Upper lobe of left lung (tissue), 4 donors: ENCODE data around the gene GOSR2.

Experiments used
- EP300 ChIP-seq, 4 donors: sonication (generic); formaldehyde crosslinking; IDR thresholded peaks; one replicate each; pipeline ENCODE4 v1.5.1; 2017; ENCODE audit warnings: antibody characterized with exemption in 4 of 4, control low read depth in 2 of 4
- POLR2A ChIP-seq, 4 donors: fragments of 450-650 bp; IDR thresholded peaks; one replicate each; pipeline ENCODE4 v1.5.1; 2016 to 2017; ENCODE audit warnings: antibody characterized with exemption in 4 of 4, mild to moderate bottlenecking in 2 of 4
- POLR2AphosphoS5 ChIP-seq, 2 donors: sonication (generic); formaldehyde crosslinking; IDR thresholded peaks; one replicate each; pipeline ENCODE4 v1.5.1; 2017; ENCODE audit warnings: antibody characterized with exemption in 2 of 2
- TF ChIP-seq, protein P1 (sequence below), 6 experiments: fragments of 450-650 bp in 4 of 6; fragments of 200-600 bp in 2 of 6; sonication (generic) in 2 of 6; IDR thresholded peaks; one replicate each; pipeline ENCODE4 v1.5.1; 2016 to 2019; ENCODE audit warnings: antibody characterized with exemption in 6 of 6

GRCh38 chr17:46888727-46889126 lies 34.2 kb upstream of the GOSR2 start:
- TF ChIP-seq, protein P1, sequence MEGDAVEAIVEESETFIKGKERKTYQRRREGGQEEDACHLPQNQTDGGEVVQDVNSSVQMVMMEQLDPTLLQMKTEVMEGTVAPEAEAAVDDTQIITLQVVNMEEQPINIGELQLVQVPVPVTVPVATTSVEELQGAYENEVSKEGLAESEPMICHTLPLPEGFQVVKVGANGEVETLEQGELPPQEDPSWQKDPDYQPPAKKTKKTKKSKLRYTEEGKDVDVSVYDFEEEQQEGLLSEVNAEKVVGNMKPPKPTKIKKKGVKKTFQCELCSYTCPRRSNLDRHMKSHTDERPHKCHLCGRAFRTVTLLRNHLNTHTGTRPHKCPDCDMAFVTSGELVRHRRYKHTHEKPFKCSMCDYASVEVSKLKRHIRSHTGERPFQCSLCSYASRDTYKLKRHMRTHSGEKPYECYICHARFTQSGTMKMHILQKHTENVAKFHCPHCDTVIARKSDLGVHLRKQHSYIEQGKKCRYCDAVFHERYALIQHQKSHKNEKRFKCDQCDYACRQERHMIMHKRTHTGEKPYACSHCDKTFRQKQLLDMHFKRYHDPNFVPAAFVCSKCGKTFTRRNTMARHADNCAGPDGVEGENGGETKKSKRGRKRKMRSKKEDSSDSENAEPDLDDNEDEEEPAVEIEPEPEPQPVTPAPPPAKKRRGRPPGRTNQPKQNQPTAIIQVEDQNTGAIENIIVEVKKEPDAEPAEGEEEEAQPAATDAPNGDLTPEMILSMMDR (IDR thresholded peaks at IDR 0.05) = no peak
- TF ChIP-seq POLR2AphosphoS5 (IDR thresholded peaks at IDR 0.05) = no peak
- TF ChIP-seq POLR2A (IDR thresholded peaks at IDR 0.05) = no peak
- TF ChIP-seq EP300 (IDR thresholded peaks at IDR 0.05) = no peak
